Measurements from ENCODE around the gene TMCC3. TPM values are rescaled to one million over a fixed set of nuclear protein-coding genes. Genes with fewer than 3 reads are reported as not detected.

Gene TMCC3
- total RNA-seq, 1 experiment from 2014 or later: 0.92 TPM

DNA sequence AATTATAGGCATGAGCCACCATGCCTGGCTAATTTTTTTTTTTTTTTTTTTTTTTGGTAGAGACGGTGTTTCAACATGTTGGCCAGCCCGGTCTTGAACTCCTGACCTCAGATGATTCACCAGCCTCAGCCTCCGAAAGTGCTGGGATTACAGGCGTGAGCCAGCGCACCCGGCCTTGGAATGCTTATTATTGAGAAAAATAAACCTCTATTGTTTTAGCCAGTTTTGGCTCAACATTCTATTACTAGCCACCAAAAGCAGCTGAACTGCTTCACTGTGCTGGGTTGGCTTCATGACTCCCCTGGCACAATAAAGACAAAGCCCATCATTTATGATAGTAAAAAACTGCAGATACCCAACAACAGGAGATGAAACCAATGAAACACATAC lies 97.2 kb downstream of the TMCC3 start:
- ATAC-seq (no peak), DNase-seq (ENCODE audit: low read depth, low spot score) (no peak)
- in situ Hi-C loops (cut with HindIII; ENCODE audit: low pct_unique_long_range_greater_than_20kb, low sequenced_read_pairs): no loop called here
- BruUV-seq (replicated peaks): no TSS peak
- Histone ChIP-seq H3K27ac (ENCODE audit: low read length) (no peak overlapping the region), H3K4me1 (ENCODE audit: control insufficient read depth, insufficient read depth, low read length) (no peaks in the 10 kb centered on the region), H3K36me3 (ENCODE audit: control insufficient read depth, insufficient read depth, low read length) (no peaks in the 10 kb centered on the region), H3K27me3 (ENCODE audit: control insufficient read depth, insufficient read depth, low read length) (peaks cover 4% of the 10 kb centered on the region; the same call in 1 of the 2 replicates), H3K9me3 (ENCODE audit: control insufficient read depth, insufficient read depth, low read depth, low read length) (no peaks in the 10 kb centered on the region), H3K4me3 (ENCODE audit: low read depth in 2 of 2, low read length in 2 of 2) (no peak overlapping the region)
- intact Hi-C loops (cut with micrococcal nuclease; ENCODE audit: unreplicated experiment): no loop called here
- CTCF ChIA-PET: no interaction called here
- POLR2A ChIA-PET: interaction anchor here (0.5 kb wide), 1 partner anchor 1963 kb away, joined by 5 read pairs; no protein-coding TSS in a partner anchor
- no peak for TF ChIP-seq TCF7L2 (IDR thresholded peaks at IDR 0.05; ENCODE audit: low read depth, low read length)
- no peak for TF ChIP-seq SIN3A (IDR thresholded peaks at IDR 0.05; ENCODE audit: borderline replicate concordance, insufficient read depth, low read depth, low read length)
- no peak for TF ChIP-seq CTCF (IDR thresholded peaks at IDR 0.05)
- TF ChIP-seq POLR2AphosphoS5 (IDR thresholded peaks at IDR 0.05; ENCODE audit: low read depth, low read length): no peak
- TF ChIP-seq, protein P1, sequence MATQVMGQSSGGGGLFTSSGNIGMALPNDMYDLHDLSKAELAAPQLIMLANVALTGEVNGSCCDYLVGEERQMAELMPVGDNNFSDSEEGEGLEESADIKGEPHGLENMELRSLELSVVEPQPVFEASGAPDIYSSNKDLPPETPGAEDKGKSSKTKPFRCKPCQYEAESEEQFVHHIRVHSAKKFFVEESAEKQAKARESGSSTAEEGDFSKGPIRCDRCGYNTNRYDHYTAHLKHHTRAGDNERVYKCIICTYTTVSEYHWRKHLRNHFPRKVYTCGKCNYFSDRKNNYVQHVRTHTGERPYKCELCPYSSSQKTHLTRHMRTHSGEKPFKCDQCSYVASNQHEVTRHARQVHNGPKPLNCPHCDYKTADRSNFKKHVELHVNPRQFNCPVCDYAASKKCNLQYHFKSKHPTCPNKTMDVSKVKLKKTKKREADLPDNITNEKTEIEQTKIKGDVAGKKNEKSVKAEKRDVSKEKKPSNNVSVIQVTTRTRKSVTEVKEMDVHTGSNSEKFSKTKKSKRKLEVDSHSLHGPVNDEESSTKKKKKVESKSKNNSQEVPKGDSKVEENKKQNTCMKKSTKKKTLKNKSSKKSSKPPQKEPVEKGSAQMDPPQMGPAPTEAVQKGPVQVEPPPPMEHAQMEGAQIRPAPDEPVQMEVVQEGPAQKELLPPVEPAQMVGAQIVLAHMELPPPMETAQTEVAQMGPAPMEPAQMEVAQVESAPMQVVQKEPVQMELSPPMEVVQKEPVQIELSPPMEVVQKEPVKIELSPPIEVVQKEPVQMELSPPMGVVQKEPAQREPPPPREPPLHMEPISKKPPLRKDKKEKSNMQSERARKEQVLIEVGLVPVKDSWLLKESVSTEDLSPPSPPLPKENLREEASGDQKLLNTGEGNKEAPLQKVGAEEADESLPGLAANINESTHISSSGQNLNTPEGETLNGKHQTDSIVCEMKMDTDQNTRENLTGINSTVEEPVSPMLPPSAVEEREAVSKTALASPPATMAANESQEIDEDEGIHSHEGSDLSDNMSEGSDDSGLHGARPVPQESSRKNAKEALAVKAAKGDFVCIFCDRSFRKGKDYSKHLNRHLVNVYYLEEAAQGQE (IDR thresholded peaks at IDR 0.05; ENCODE audit: insufficient read depth in 1 of 2, low read depth in 2 of 2, low read length in 1 of 2): no peak

GRCh38 chr12:94551810-94552209 lies 98.5 kb downstream of the TMCC3 start:
- no peaks in the 10 kb centered on the region for H3K4me1 ChIP-seq (ENCODE audit: control insufficient read depth, insufficient read depth, low read length)
- peaks cover 2% of the 10 kb centered on the region; the same call in 1 of the 2 replicates for H3K27me3 ChIP-seq (ENCODE audit: control insufficient read depth, insufficient read depth, low read length)
- no peaks in the 10 kb centered on the region for H3K36me3 ChIP-seq (ENCODE audit: control insufficient read depth, insufficient read depth, low read length)
- TF ChIP-seq SIN3A (IDR thresholded peaks at IDR 0.05; ENCODE audit: borderline replicate concordance, insufficient read depth, low read depth, low read length) (no peak), CTCF (IDR thresholded peaks at IDR 0.05) (no peak), POLR2AphosphoS5 (IDR thresholded peaks at IDR 0.05; ENCODE audit: low read depth, low read length) (no peak), TCF7L2 (IDR thresholded peaks at IDR 0.05; ENCODE audit: low read depth, low read length) (no peak)
- TF ChIP-seq, protein P1 (IDR thresholded peaks at IDR 0.05; ENCODE audit: insufficient read depth in 1 of 2, low read depth in 2 of 2, low read length in 1 of 2): no peak
- no TSS peak for BruUV-seq (replicated peaks)
- no peaks in the 10 kb centered on the region for H3K9me3 ChIP-seq (ENCODE audit: control insufficient read depth, insufficient read depth, low read depth, low read length)
- ChIA-PET CTCF (no interaction called here), POLR2A (no interaction called here)
- H3K4me3 ChIP-seq (ENCODE audit: low read depth in 2 of 2, low read length in 2 of 2): no peak overlapping the region
- intact Hi-C loops (cut with micrococcal nuclease; ENCODE audit: unreplicated experiment): no loop called here
- no peak overlapping the region for H3K27ac ChIP-seq (ENCODE audit: low read length)
- DNase-seq (ENCODE audit: low read depth, low spot score) (no peak), ATAC-seq (no peak)
- in situ Hi-C loops (cut with HindIII; ENCODE audit: low pct_unique_long_range_greater_than_20kb, low sequenced_read_pairs): no loop called here

Measured in Panc1 (cell line).